Loucy (cell line): Measurements from ENCODE around the gene C1QBP.

Source experiments
- H2AFZ ChIP-seq: fragments of 200-600 bp; sonication (generic); 2 replicates; pipeline ENCODE4 v1.6.0; 2016; ENCODE audit warnings: antibody characterized with exemption, mild to moderate bottlenecking, low read length, moderate library complexity
- H3F3A ChIP-seq: fragments of 200-600 bp; 2 replicates; pipeline ENCODE4 v1.6.0; 2016; ENCODE audit warnings: antibody characterized with exemption, low read depth, mild to moderate bottlenecking
- H3K27me3 ChIP-seq: fragments of 200-600 bp; sonication (generic); 2 replicates; pipeline ENCODE4 v1.6.1; 2014; ENCODE audit warnings: low read length, mild to moderate bottlenecking; ENCODE audit not compliant: insufficient read depth, poor library complexity, severe bottlenecking
- H3K36me3 ChIP-seq: fragments of 200-600 bp; sonication (generic); 2 replicates; pipeline ENCODE4 v1.6.1; 2016; ENCODE audit warnings: low read length; ENCODE audit not compliant: insufficient read depth
- H3K4me1 ChIP-seq: fragments of 200-600 bp; sonication (generic); 2 replicates; pipeline ENCODE4 v1.5.1; 2014; ENCODE audit warnings: low read length, mild to moderate bottlenecking; ENCODE audit not compliant: insufficient read depth, poor library complexity, severe bottlenecking
- H3K4me2 ChIP-seq: fragments of 200-600 bp; sonication (generic); 2 replicates; pipeline ENCODE4 v1.6.0; 2014; ENCODE audit warnings: antibody characterized with exemption, low read length, low read depth, mild to moderate bottlenecking; ENCODE audit not compliant: poor library complexity, severe bottlenecking
- H3K4me3 ChIP-seq: fragments of 200-600 bp; sonication (generic); 2 replicates; pipeline ENCODE4 v1.5.1; 2014; ENCODE audit warnings: low read length, mild to moderate bottlenecking, mixed read lengths; ENCODE audit not compliant: poor library complexity, severe bottlenecking
- H3K79me2 ChIP-seq: fragments of 200-600 bp; sonication (generic); 2 replicates; pipeline ENCODE4 v1.6.1; 2014; ENCODE audit warnings: low read length; ENCODE audit not compliant: insufficient read depth
- H3K9ac ChIP-seq: fragments of 200-600 bp; sonication (generic); 2 replicates; pipeline ENCODE4 v1.6.0; 2014; ENCODE audit warnings: mild to moderate bottlenecking, low read depth, low read length, moderate library complexity; ENCODE audit not compliant: poor library complexity, severe bottlenecking
- H3K9me2 ChIP-seq: fragments of 200-600 bp; sonication (generic); replicated peaks from 2 replicates; pipeline ENCODE4 v1.6.1; 2016; ENCODE audit warnings: low read depth, low read length, mixed read lengths
- H3K9me3 ChIP-seq: fragments of 200-600 bp; sonication (generic); 2 replicates; pipeline ENCODE4 v1.6.1; 2014; ENCODE audit warnings: mild to moderate bottlenecking, antibody characterized with exemption, low read length, low read depth; ENCODE audit not compliant: insufficient read depth
- H4K20me1 ChIP-seq: fragments of 200-600 bp; sonication (generic); 2 replicates; pipeline ENCODE4 v1.6.0; 2014; ENCODE audit warnings: antibody characterized with exemption, low read length, mild to moderate bottlenecking; ENCODE audit not compliant: insufficient read depth, poor library complexity, severe bottlenecking
- EZH2phosphoT487 ChIP-seq: fragments of 200-600 bp; IDR thresholded peaks from 2 replicates; pipeline ENCODE4 v1.6.1; 2018; ENCODE audit warnings: antibody characterized with exemption, mild to moderate bottlenecking, moderate library complexity, borderline replicate concordance
- TF ChIP-seq, protein P1 (sequence below): fragments of 200-600 bp; sonication (generic); conservative IDR thresholded peaks from 2 replicates; pipeline ENCODE4 v1.5.1; 2014; ENCODE audit warnings: mild to moderate bottlenecking, antibody characterized with exemption, low read length

The C1QBP gene

DNA sequence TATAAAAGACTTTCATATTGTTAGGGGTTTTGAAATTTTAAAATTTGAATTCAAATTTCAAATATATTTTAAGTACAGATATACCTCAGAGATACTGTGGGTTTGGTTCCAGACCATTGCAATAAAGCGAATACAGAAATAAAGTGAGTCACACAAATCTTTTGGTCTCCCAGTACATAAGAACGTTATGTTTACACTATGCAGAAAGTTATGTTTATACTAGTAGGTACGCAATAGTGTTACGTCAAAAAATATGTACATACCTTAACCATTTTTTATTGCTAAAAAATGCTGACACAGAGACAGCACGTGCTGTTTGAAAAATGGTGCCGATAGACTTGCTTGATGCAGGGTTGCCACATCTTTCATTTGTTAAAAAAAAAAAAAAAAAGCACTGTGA, 39.2 kb downstream of the C1QBP start:
- Histone ChIP-seq H3K79me2 (0 out of 2 replicates have a peak, but pooled peaks cover 3% of the 10 kb centered on the region), H3K9ac (no peak overlapping the region), H2AFZ (no peak overlapping the region), H3K4me3 (no peak overlapping the region), H3K4me1 (no peaks in the 10 kb centered on the region), H3K36me3 (peaks cover 88% of the 10 kb centered on the region), H3F3A (no peaks in the 10 kb centered on the region), H3K9me2 (no peaks in the 10 kb centered on the region), H3K4me2 (no peak overlapping the region), H3K27me3 (no peaks in the 10 kb centered on the region), H3K9me3 (no peaks in the 10 kb centered on the region), H4K20me1 (no peaks in the 10 kb centered on the region)
- TF ChIP-seq, protein P1, sequence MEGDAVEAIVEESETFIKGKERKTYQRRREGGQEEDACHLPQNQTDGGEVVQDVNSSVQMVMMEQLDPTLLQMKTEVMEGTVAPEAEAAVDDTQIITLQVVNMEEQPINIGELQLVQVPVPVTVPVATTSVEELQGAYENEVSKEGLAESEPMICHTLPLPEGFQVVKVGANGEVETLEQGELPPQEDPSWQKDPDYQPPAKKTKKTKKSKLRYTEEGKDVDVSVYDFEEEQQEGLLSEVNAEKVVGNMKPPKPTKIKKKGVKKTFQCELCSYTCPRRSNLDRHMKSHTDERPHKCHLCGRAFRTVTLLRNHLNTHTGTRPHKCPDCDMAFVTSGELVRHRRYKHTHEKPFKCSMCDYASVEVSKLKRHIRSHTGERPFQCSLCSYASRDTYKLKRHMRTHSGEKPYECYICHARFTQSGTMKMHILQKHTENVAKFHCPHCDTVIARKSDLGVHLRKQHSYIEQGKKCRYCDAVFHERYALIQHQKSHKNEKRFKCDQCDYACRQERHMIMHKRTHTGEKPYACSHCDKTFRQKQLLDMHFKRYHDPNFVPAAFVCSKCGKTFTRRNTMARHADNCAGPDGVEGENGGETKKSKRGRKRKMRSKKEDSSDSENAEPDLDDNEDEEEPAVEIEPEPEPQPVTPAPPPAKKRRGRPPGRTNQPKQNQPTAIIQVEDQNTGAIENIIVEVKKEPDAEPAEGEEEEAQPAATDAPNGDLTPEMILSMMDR = no peak
- TF ChIP-seq EZH2phosphoT487 = no peak

DNA sequence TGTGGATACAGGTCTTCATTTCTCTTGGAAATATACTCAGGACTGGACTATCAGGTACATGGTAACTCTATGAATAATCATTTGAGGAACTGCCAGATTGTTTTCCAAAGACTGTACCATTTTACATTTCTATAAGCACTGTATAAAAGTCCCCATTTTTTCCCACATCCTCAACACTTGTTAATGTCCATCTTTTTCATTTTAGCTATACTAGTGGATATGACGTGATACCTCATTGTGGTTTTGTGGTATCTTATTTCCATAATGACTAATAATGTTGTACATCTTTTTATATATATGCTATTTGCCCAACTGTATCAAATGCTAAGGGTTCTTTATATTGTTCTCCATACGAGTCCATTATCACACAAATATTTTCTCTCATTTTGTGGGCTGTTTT, 42.3 kb downstream of the C1QBP start:
- Histone ChIP-seq H3K9me2 (no peaks in the 10 kb centered on the region), H3K4me3 (no peak overlapping the region), H3K36me3 (peaks cover 93% of the 10 kb centered on the region), H3F3A (no peaks in the 10 kb centered on the region), H2AFZ (no peak overlapping the region), H3K4me2 (no peak overlapping the region), H3K9ac (no peak overlapping the region), H4K20me1 (no peaks in the 10 kb centered on the region), H3K27me3 (no peaks in the 10 kb centered on the region), H3K79me2 (0 out of 2 replicates have a peak, but pooled peaks cover 1% of the 10 kb centered on the region), H3K4me1 (no peaks in the 10 kb centered on the region), H3K9me3 (no peaks in the 10 kb centered on the region)
- TF ChIP-seq EZH2phosphoT487 = no peak
- TF ChIP-seq, protein P1 = no peak

DNA sequence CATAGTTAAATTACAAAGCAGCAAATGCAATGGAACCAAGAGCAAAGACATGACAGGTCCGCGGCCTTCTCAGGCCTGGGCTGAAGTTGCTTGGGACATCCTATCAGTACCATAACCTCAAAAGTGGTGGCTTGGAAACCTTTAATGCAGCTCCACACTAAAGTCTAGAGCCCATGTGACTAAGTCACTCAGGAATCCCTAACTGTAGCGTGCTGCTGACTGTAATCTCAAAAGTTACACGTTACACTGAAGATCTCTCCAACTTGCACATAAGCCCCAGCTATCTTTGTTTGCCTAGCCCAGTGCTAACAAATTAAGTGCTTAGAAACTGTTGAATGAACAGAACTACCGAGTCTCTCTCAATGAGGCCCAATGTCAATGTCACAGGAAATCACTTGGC, 47.3 kb downstream of the C1QBP start:
- Histone ChIP-seq H3K9me3 (no peaks in the 10 kb centered on the region), H2AFZ (no peak overlapping the region), H3K9me2 (no peaks in the 10 kb centered on the region), H3K27me3 (no peaks in the 10 kb centered on the region), H3K4me1 (no peaks in the 10 kb centered on the region), H3K4me2 (no peak overlapping the region), H3K79me2 (no peaks in the 10 kb centered on the region), H3K36me3 (peaks cover 91% of the 10 kb centered on the region; the same call in 1 of the 2 replicates), H4K20me1 (no peaks in the 10 kb centered on the region), H3K4me3 (no peak overlapping the region), H3F3A (no peaks in the 10 kb centered on the region), H3K9ac (no peak overlapping the region)
- no peak for TF ChIP-seq EZH2phosphoT487
- TF ChIP-seq, protein P1 = no peak
